HG02610 (cell line): ENCODE results near the gene PPP1R3D.

Experiments used
- ATAC-seq: cut with Tn5 transposase; IDR thresholded peaks from one replicate; pipeline ENCODE4 v1.9.1; 2021; ENCODE audit warnings: mild to moderate bottlenecking, moderate library complexity; ENCODE audit not compliant: unreplicated experiment

PPP1R3D gene

DNA sequence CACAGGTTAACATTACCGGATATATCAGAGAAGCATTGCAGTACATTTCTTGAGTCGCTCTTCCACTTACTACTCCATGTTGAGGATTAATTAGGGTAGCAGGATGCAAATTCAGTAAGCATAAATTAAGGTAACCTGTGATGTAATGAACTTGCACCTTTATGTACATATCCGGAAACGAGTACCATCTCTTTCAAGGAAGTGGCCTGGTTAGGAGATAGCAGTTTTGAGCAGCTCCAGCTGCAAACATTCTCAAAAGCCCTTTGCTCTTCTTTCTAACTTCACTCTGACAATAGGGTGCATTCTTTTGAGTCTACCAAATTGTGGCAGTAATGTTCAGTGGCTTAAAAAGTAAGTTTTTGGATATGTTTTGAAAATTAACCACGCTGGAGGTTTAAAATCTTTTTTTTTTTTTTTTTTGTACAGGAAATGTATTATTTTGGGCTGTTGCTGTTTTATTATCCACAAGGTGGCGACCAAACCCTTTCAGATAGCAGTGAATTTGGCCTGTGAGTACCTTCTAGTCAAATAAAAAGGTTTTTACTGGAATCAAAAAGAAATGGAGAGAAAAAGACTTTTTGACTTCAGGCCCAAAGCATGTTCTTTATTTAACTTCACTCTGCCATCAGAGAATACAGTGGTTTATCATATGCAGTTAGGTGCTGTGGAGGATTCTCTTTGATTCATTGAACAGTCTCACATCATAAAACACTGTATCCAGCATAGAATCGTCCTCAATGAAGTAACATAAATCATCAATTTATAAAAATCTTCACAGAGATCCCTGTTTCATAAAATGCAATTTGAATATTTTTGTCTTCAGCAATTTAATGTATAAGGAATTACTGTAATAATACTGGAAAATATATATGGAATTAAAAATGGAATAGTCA is 9.0 kb upstream of the PPP1R3D start:
- no peak for ATAC-seq

DNA sequence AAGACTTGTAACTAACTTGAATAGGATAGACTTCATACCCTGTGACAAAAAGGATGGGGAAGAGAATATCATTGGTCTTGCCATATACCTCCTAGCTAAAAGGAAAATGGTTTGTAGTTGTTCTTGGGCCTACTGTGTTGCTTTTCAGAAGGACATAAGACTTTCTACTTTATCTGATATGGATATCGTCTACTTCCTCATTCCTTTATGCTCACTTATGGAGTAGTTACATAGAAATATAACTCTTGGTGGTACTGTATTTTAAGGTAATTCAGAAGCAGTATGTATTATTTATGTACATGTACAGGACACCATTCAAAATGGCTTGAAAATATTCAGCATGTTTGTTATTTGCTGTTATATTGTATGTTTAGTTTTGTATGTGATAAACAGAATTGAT is 8.1 kb upstream of the PPP1R3D start:
- ATAC-seq: no peak

- no peak for ATAC-seq
Observed at GRCh38 chr20:59947376-59947775, 7.3 kb upstream of the PPP1R3D start.

DNA sequence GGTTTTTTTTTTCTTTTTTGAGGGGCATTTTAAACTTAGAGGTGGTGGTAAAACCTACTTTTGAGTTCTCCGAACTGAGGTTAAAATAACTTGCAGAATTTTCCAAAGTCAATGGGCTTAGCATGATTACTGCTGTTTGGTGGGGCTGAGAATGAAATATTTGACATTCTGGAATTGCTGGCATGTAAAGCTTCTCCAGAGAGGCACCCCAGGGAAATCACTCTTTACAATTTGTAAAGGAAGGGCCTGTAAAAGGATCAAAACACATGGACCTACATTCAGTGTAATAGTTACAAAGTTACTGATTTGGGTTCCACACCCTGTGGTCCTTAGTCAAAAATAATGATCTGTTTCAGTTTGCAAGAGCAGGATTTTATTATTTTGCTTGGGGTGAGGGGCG is 5.6 kb upstream of the PPP1R3D start:
- no peak for ATAC-seq

DNA sequence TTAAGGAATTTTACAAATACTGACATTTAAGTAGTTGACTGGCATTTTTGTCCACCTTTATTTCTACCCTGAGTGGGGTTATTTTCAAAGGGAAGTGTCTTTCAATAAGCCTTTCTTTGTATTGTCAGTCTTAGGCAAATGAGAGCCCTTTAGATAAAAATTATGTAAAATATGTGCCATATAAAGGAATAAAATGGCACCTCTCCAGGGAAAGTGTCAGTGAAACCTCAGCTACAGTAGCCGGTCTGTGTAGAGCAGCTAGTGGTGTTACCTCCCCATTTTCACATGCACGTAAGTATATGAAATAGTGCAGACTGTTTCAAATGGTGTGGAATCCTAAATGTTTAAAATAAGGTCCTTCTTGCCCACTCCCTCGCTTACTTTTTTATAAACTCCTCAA is 5.1 kb upstream of the PPP1R3D start:
- ATAC-seq: no peak

DNA sequence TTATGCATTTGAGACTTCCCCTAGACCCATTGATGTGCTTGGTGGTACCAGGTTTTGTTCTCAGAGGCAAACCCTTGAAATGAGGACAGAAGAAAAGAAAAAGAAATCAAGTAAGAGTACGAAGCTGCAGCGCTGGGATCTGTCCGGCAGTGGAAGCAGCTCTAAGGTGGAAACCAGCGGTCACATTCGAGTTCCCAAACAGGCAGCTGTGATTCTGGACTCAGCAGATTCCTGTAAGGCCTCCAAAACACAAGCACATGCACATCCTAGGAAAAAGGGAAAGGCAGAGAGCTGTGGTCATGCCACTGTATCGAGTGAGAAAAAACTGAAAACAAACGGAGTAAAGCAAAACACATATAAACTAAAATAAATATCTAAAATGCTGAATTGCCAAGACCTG is 4.6 kb upstream of the PPP1R3D start:
- ATAC-seq: no peak

GRCh38 chr20:59942245-59942644 is 2.1 kb upstream of the PPP1R3D start:
- ATAC-seq: no peak

- peak; percentile 1 for ATAC-seq
Observed at GRCh38 chr20:59940956-59941294, 820 bp upstream of the PPP1R3D start.

GRCh38 chr20:59939879-59940128 is 301 bp downstream of the PPP1R3D start:
- peak; percentile 28 for ATAC-seq

DNA sequence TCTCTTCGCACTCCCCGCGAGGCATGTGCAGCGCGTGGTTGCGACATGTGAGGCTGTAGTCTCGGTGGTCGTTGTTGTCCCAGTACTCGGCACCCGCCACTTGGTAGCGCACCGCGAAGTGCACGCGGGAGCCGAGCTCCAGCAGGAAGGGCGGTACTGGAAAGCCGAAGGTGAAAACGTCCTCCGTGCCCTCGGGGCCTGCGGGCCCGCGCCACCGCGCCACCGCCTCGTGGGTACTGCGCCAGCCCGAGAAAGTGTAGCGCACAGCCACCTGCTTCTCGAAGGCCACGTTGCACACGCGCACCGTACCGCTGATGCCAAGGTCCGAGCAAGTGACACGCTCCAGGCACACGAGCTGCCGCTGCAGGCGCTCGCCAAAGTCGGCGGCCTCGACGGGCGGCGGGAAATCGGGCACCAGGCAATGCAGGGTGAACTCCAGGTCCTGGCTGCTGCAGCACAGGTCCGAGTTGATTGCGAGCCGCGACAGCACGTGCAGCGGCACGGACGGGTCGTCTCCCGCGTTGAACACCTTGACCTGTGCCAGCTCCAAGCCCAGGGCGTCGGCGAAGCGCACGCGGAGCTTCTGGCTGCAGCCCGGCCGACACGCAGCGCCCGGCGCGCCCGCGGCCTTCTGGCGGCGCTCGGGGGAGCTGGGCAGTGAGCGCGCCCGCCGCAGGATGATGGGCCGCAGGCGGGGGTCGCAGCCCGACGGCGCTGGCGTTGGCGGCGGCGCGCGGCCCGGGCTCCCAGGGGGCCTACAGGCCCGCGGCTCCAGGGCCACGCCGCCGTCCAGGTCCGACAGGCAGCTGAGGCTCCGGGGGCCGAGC is 840 bp downstream of the PPP1R3D start:
- ATAC-seq: peak; percentile 24

DNA sequence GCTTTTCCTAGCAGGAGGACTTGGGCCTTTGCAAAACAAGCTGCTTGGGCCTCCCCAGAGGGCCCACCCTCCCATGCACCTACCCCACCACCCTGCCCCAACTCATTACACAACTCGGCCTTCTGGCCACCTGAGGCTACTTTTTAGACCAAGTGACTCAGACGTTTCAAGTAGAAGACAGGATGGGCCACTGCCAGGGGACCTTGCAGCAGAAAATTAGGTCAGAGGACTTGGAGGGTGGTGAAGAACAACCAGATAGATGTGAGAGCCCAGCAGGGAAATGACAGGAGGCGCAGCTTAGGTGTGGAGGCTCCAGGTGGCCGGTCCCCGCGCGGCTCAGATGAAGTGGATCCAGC is 1.4 kb downstream of the PPP1R3D start:
- ATAC-seq: no peak

DNA sequence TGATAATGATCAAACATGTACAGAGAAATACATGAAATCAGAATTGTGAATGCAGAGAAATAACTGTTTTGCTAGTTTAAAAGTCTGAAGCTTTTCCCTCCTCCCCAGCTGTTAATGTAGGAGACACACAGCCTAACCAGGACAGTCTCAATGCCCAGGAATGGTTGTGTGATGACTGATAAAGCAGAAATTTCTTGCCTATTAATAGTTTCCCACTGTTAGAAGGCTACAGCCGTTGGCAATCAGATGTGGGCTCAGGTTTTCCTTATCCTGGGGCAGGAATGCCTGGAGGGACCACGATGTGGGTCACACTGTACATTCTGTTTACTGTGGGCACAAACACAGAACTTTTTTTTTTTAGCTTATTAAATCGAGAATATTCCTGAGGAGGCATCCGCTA is 1.9 kb downstream of the PPP1R3D start:
- ATAC-seq: no peak

DNA sequence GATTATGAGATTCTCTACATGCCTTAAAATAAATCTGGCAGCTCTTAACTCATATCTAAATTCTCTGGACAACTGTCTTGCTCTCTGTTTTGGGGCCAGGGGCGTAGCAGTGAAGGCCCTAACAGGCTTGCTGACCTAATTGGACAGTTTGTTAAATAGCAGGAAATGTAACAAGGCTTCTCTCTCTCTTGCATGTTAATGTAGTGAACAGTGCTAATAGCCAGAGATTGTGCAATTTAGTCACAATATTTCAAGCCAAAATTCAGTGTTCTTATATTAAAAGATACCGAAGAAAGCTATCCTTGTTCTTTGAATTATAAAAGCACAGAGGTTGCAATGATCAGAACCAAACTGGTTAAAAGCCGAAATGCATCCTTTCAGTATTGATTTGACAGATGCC is 3.0 kb downstream of the PPP1R3D start:
- no peak for ATAC-seq

GRCh38 chr20:59936409-59936808 is 3.7 kb downstream of the PPP1R3D start:
- no peak for ATAC-seq

DNA sequence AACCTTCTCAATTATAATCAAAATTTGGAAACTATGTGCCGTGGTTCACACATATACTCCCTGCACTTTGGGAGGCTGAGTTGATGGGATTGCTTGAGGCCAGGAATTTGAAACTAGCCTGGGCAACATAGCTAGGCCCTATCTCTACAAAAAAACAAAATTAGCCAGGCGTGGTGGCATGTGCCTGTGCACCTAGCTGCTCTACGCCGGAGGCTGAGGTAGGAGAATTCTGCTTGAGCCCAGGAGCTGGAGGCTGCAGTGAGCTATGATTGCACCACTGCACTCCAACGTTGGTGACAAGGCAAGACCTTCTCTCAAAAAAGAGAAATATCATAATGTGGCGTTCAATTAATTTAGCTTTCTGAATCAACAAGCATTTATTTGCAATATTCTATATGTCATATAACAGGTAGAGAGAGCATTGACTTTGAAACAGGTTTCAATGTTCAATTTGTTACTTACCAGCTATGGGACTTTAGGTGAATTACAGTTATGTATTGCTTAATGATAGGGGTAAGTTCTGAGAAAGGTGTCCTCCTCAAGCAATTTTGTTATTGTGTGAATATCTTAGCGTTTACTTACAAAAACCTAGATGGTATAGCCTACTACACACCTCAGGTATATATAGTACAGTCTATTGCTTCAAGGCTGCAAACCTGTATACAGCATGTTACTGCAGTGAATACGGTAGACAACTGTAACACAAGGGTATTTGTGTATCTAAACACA is 4.5 kb downstream of the PPP1R3D start:
- ATAC-seq: no peak

- peak; percentile 84 for ATAC-seq
Observed at GRCh38 chr20:59933849-59934585, 6.1 kb downstream of the PPP1R3D start.

DNA sequence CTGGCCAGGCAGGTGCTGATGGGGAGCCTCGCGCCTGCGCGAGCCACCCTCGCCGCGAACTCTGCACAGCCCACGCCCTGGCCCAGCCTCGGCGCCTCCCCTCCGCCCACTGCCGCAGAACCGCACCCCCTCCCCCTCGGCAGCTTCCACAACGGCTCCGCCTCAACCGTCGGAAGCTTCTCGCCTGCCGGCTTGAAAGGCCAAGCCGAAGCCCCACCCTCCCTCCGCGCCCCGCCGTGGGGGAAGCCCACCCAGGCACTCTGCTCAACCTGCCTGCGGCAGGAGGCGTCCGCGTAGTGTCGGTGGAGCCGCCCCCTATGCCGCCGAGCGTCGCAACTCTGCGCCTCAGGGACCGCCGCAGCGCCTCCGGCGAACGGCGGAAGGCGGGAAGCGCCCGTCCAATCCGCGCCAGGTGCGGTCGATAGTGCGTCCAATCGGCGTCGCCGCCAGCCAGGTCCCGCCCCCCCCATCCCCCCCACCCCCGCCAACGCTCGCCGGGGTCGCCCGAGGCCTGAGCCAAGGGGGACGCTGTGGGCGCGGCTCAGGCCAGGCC is 6.7 kb downstream of the PPP1R3D start, which contains the start of gene SYCP2:
Gene SYCP2, minus strand, starts transcription at position 342 of the 553 bp plus-strand sequence. CDS start 11,224 bp downstream, outside the sequence.
- ATAC-seq: no peak

DNA sequence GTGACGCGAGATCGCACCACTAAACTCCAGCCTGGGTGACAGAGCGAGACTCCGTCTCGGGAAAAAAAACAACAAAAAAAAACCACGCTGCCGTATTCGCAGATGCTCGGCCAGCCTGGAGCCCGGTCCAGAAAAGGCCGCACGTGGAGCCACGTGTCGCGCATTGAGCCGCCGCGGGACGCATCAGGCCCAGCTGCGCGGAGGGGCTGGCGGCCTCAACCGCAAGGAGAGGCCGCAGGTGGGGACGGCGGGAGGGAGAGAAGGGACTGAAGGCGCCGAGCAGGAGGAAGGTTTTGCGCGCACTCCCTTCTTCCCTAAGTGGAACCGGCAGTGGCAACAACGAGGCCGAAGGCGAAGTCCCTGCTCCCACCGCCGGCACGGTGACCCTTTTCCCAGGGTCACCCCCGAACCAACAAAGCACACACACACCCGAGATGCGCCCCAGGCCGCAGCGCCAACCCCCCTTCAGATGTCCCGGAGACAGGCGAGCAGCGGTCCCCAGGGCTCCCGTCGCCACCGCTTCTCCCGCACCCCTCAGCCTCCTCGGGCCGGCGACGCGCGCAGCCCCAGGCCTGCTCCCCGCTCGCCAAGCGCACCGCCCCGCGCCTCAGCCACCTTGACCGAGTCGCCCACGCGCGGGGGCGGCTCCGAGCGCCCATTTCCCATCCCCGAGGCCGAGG is 7.3 kb downstream of the PPP1R3D start:
- ATAC-seq: no peak

DNA sequence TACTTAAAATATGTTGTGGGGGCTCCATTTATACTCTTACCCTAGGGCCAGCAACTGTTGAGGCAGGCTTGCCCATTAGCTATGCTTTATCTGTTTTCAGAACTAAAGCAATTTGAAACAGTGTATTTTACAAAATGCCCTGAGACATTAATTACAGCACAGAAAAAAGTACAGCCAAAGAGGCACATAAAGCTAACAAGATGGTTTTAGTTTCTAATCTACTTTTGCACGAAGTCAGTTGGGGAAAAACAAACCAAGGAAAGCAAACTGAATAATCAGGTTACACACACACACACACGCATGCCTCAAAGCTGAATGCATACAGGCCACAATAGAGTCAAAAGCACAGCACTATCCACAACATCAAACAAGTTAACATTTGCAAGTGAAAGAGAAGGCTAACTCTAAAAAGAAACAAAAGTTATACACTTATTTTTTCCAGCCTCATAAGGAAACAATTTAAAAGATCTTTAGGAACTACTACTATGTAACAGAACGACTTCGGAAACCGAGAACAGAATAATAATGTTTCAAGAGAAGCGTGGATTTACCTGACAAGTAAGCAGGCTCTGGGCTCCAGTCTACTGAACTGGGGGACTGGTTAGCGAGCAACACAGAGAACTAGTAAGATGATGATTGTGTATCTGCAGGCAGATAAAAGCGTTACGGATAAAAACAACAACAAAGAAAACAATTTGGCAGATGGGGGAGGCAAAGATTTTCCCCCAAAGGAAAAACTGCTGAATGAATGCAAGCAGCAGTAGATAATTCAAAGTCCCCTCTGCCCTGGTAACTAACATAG is 8.4 kb downstream of the PPP1R3D start:
- ATAC-seq: no peak
